ENCODE data around the gene ACSS2.

DNA sequence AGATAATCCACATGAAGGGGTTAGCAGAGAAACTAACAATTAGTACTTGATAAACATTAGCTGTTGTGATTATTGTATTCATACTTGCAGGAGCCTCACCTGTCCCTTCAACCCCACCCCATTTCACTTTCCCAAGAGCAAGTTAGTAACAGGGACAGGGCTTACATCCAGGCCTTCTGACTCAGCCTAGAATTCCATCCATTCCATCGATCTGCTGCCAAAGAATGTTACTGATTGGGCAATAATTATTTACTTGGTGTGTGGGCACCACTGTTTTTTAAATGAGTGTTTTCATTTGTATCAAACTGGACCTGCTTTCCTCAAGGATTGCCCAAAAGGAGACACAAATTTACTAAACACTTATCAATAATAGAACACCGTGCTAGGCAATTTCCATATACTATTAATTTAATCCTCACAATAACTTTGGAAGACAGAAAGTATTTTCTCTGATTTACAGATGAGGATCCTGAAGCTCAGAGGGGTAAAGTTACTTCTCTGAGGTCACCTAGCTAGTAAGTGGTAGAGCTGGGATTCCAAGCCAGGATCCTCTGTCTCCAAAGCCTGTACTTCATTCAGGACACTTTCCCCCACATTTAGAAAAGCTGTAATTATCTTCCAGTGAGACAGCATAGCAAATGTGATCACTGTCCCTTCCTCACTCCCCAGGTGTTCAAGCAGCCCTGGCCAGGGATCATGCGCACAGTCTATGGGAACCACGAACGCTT lies 46.4 kb downstream of the ACSS2 start:
- TF ChIP-seq, protein P1, sequence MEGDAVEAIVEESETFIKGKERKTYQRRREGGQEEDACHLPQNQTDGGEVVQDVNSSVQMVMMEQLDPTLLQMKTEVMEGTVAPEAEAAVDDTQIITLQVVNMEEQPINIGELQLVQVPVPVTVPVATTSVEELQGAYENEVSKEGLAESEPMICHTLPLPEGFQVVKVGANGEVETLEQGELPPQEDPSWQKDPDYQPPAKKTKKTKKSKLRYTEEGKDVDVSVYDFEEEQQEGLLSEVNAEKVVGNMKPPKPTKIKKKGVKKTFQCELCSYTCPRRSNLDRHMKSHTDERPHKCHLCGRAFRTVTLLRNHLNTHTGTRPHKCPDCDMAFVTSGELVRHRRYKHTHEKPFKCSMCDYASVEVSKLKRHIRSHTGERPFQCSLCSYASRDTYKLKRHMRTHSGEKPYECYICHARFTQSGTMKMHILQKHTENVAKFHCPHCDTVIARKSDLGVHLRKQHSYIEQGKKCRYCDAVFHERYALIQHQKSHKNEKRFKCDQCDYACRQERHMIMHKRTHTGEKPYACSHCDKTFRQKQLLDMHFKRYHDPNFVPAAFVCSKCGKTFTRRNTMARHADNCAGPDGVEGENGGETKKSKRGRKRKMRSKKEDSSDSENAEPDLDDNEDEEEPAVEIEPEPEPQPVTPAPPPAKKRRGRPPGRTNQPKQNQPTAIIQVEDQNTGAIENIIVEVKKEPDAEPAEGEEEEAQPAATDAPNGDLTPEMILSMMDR (IDR thresholded peaks at IDR 0.05): no peak
- TF ChIP-seq POLR2AphosphoS5 (IDR thresholded peaks at IDR 0.05; ENCODE audit: low read depth, low read length) (no peak), SIN3A (IDR thresholded peaks at IDR 0.05; ENCODE audit: borderline replicate concordance, insufficient read depth, low read depth, low read length) (no peak)
- TF ChIP-seq, protein P2, sequence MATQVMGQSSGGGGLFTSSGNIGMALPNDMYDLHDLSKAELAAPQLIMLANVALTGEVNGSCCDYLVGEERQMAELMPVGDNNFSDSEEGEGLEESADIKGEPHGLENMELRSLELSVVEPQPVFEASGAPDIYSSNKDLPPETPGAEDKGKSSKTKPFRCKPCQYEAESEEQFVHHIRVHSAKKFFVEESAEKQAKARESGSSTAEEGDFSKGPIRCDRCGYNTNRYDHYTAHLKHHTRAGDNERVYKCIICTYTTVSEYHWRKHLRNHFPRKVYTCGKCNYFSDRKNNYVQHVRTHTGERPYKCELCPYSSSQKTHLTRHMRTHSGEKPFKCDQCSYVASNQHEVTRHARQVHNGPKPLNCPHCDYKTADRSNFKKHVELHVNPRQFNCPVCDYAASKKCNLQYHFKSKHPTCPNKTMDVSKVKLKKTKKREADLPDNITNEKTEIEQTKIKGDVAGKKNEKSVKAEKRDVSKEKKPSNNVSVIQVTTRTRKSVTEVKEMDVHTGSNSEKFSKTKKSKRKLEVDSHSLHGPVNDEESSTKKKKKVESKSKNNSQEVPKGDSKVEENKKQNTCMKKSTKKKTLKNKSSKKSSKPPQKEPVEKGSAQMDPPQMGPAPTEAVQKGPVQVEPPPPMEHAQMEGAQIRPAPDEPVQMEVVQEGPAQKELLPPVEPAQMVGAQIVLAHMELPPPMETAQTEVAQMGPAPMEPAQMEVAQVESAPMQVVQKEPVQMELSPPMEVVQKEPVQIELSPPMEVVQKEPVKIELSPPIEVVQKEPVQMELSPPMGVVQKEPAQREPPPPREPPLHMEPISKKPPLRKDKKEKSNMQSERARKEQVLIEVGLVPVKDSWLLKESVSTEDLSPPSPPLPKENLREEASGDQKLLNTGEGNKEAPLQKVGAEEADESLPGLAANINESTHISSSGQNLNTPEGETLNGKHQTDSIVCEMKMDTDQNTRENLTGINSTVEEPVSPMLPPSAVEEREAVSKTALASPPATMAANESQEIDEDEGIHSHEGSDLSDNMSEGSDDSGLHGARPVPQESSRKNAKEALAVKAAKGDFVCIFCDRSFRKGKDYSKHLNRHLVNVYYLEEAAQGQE (IDR thresholded peaks at IDR 0.05; ENCODE audit: insufficient read depth in 1 of 2, low read depth in 2 of 2, low read length in 1 of 2): no peak
